Measurements from ENCODE around the gene SEPTIN6. TPM values are rescaled to one million over a fixed set of nuclear protein-coding genes. Genes with fewer than 3 reads are reported as not detected.

SEPTIN6 gene
- total RNA-seq, 1 donor from 2014 or later = 29.1 TPM

DNA sequence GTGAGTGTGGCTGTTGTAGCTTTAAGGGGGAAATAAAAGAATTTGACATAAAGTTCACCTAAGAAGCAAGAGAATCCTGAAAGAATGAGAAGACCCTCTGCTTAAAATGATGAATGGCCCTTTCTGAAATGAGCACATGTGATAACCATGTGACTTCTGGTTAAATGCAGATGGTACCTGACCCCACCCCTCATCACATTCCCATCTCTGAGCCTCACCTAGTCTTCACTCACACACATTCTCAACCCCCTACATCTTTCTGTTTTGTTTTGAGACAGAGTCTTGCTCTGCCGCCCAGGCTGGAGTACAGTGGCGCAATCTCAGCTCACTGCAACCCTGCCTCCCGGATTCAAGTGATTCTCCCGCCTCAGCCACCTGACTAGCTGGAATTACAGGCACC lies 31.5 kb downstream of the SEPTIN6 start:
- Mint-ChIP-seq H3K4me3 (ENCODE audit: unreplicated experiment) (no peak overlapping the region), H3K27me3 (ENCODE audit: low read depth) (no peaks in the 10 kb centered on the region), H3K36me3 (ENCODE audit: low read depth) (peaks cover 9% of the 10 kb centered on the region), H3K27ac (ENCODE audit: unreplicated experiment) (no peak overlapping the region), H3K9me3 (ENCODE audit: low read depth) (peaks cover 13% of the 10 kb centered on the region), H3K4me1 (ENCODE audit: low read depth) (peaks cover 5% of the 10 kb centered on the region)
- DNase-seq (ENCODE audit: low spot score) = no peak
- TF ChIP-seq, protein P1, sequence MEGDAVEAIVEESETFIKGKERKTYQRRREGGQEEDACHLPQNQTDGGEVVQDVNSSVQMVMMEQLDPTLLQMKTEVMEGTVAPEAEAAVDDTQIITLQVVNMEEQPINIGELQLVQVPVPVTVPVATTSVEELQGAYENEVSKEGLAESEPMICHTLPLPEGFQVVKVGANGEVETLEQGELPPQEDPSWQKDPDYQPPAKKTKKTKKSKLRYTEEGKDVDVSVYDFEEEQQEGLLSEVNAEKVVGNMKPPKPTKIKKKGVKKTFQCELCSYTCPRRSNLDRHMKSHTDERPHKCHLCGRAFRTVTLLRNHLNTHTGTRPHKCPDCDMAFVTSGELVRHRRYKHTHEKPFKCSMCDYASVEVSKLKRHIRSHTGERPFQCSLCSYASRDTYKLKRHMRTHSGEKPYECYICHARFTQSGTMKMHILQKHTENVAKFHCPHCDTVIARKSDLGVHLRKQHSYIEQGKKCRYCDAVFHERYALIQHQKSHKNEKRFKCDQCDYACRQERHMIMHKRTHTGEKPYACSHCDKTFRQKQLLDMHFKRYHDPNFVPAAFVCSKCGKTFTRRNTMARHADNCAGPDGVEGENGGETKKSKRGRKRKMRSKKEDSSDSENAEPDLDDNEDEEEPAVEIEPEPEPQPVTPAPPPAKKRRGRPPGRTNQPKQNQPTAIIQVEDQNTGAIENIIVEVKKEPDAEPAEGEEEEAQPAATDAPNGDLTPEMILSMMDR (IDR thresholded peaks at IDR 0.05) = no peak

DNA sequence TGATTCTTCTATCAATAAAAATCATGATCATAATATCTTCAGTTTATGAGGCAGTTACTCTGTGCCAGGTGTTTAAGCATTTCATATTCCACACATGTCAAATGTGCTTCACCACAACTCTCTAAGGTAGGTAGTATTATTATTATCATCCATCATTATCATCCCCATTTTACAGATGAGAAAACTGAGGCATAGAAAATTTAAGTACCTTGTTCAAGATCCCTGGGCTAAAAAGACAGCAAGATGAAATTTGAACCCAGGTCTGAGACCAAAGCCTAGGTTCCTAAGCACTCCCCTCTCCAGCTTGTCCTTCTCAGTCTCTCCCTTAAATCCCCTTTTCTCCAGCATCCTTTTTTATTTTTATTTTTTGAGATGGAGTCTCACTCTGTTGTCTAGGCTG lies 33.4 kb downstream of the SEPTIN6 start:
- Mint-ChIP-seq H3K36me3 (ENCODE audit: low read depth) (peaks cover 9% of the 10 kb centered on the region), H3K4me1 (ENCODE audit: low read depth) (peaks cover 11% of the 10 kb centered on the region), H3K9me3 (ENCODE audit: low read depth) (peaks cover 13% of the 10 kb centered on the region), H3K27me3 (ENCODE audit: low read depth) (no peaks in the 10 kb centered on the region), H3K4me3 (ENCODE audit: unreplicated experiment) (no peak overlapping the region), H3K27ac (ENCODE audit: unreplicated experiment) (no peak overlapping the region)
- DNase-seq (ENCODE audit: low spot score) = no peak
- TF ChIP-seq, protein P1 (IDR thresholded peaks at IDR 0.05) = no peak

DNA sequence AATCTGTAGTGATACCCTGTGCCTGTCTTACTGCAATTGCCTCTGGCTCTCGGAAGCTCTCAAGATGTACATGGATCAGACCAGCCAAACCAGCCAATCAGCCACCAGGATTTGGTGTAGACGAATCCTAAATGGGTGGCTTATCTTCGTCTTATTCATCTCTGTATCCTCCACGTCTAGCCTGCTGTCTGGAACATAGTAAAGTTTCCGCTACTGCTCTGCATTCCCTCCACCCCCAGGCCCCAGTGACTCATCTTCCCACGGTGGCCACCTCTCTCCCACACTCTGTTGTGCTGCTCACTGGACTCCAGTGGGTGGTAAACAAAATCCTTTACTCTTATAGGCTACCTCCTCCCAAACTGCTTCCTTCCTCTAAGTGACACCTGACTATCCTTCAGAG lies 37.8 kb downstream of the SEPTIN6 start:
- Mint-ChIP-seq H3K27me3 (ENCODE audit: low read depth) (no peaks in the 10 kb centered on the region), H3K9me3 (ENCODE audit: low read depth) (peaks cover 9% of the 10 kb centered on the region), H3K27ac (ENCODE audit: unreplicated experiment) (peak overlapping the region; percentile 89), H3K4me1 (ENCODE audit: low read depth) (peaks cover 19% of the 10 kb centered on the region), H3K4me3 (ENCODE audit: unreplicated experiment) (peak overlapping the region; percentile 26), H3K36me3 (ENCODE audit: low read depth) (peaks cover 4% of the 10 kb centered on the region)
- TF ChIP-seq, protein P1 (IDR thresholded peaks at IDR 0.05) = no peak
- DNase-seq (ENCODE audit: low spot score) = no peak

DNA sequence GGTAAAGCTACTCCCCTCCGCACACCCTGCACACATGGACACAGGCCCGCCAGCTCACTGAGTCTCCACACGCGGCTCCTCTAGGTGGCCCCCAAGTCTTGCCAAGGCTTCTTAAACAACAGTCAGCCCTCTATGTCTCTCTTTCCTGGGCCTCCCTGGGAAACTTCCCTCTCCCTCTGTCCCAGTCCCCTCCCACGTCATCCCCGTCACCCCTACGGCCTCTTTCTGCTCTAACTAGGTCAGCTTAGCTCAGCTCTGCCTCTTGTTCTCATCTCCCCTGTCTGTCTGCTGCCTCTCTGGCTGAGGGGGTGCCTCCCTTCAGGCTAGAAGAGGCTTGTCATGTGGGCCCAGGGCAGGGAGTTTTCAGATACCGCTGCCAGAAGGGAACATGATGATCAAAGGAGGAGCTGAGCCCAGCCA lies 38.8 kb downstream of the SEPTIN6 start:
- TF ChIP-seq, protein P1 (IDR thresholded peaks at IDR 0.05) = peak; percentile 61
- Mint-ChIP-seq H3K27ac (ENCODE audit: unreplicated experiment) (peak overlapping the region; percentile 89), H3K4me1 (ENCODE audit: low read depth) (peaks cover 19% of the 10 kb centered on the region), H3K36me3 (ENCODE audit: low read depth) (peaks cover 4% of the 10 kb centered on the region), H3K4me3 (ENCODE audit: unreplicated experiment) (no peak overlapping the region), H3K9me3 (ENCODE audit: low read depth) (peaks cover 11% of the 10 kb centered on the region), H3K27me3 (ENCODE audit: low read depth) (no peaks in the 10 kb centered on the region)
- DNase-seq (ENCODE audit: low spot score) = no peak

DNA sequence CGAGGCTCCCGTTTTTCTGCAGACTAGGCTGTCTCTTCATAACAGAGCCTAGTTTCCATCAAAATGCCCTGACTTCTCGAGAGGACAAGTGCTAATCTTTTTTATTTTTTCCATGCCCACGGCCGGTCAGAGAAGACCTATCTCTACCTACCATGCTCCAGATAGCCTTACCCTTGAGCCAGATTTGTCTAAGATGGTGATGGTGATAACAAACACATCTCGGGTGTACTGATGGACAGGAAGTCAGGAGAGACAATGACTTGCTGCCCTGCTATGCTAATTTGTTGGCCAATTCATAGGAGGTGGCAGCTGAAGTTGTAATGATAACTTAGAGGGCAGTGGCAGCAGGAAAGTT lies 44.6 kb downstream of the SEPTIN6 start:
- DNase-seq (ENCODE audit: low spot score) = no peak
- Mint-ChIP-seq H3K27me3 (ENCODE audit: low read depth) (no peaks in the 10 kb centered on the region), H3K4me3 (ENCODE audit: unreplicated experiment) (no peak overlapping the region), H3K27ac (ENCODE audit: unreplicated experiment) (no peak overlapping the region), H3K9me3 (ENCODE audit: low read depth) (peaks cover 7% of the 10 kb centered on the region), H3K4me1 (ENCODE audit: low read depth) (no peaks in the 10 kb centered on the region), H3K36me3 (ENCODE audit: low read depth) (peaks cover 3% of the 10 kb centered on the region)
- TF ChIP-seq, protein P1 (IDR thresholded peaks at IDR 0.05) = no peak
